Endothelial cell (in vitro differentiated cells): Measurements from ENCODE around the gene SOX12. TPM values are rescaled to one million over a fixed set of nuclear protein-coding genes. Genes with fewer than 3 reads are reported as not detected.
"Not testable (repeated sequence)": the region's sequence is repeated elsewhere in the genome, so short reads cannot be mapped to it uniquely, and the experiment has no call there.

Experiments
- DNase-seq: peaks from one replicate; pipeline ENCODE4 v3.0.0; 2021; ENCODE audit warnings: low spot score
- H3K27ac Mint-ChIP-seq: one replicate; pipeline ENCODE4 v1.8.0; 2021; ENCODE audit warnings: mixed read lengths, inconsistent platforms; ENCODE audit not compliant: unreplicated experiment
- H3K27me3 Mint-ChIP-seq: one replicate; pipeline ENCODE4 v1.8.0; 2021; ENCODE audit warnings: mild to moderate bottlenecking, moderate library complexity, mixed read lengths, inconsistent platforms; ENCODE audit not compliant: unreplicated experiment
- H3K36me3 Mint-ChIP-seq: one replicate; pipeline ENCODE4 v1.8.0; 2021; ENCODE audit warnings: mild to moderate bottlenecking, low read depth, mixed read lengths, inconsistent platforms; ENCODE audit not compliant: unreplicated experiment
- H3K4me1 Mint-ChIP-seq: one replicate; pipeline ENCODE4 v1.8.0; 2021; ENCODE audit warnings: mild to moderate bottlenecking, mixed read lengths, inconsistent platforms; ENCODE audit not compliant: unreplicated experiment
- H3K4me3 Mint-ChIP-seq: one replicate; pipeline ENCODE4 v1.8.0; 2021; ENCODE audit warnings: mild to moderate bottlenecking, mixed read lengths, inconsistent platforms; ENCODE audit not compliant: unreplicated experiment
- H3K9me3 Mint-ChIP-seq: one replicate; pipeline ENCODE4 v1.8.0; 2021; ENCODE audit warnings: mixed read lengths, inconsistent platforms; ENCODE audit not compliant: unreplicated experiment
- CTCF ChIP-seq: fragments of 200-600 bp; sonication (generic); IDR thresholded peaks from one replicate; pipeline ENCODE4 v1.5.0; 2021; ENCODE audit warnings: antibody characterized with exemption; ENCODE audit not compliant: unreplicated experiment
- total RNA-seq: library from RNA; stranded (reverse); fragmentation: NEBNext Ultra II Directional; extraction: Animal tissue kit (Norgen Biotek cat#: 25700); gene quantifications from one replicate; pipeline ENCODE4 v1.2.1, GENCODE V29; 2021; ENCODE audit not compliant: unreplicated experiment

Gene SOX12
- total RNA-seq, 1 donor from 2014 or later, result 64.7 TPM

- Mint-ChIP-seq H3K27ac (peak overlapping the region; percentile 79), H3K36me3 (peaks cover 17% of the 10 kb centered on the region)
Measured at GRCh38 chr20:328975-329695, 3.8 kb downstream of the SOX12 start.

GRCh38 chr20:329851-330232, 4.5 kb downstream of the SOX12 start:
- Mint-ChIP-seq H3K4me1 (peaks cover 31% of the 10 kb centered on the region), H3K27me3 (peaks cover 5% of the 10 kb centered on the region), H3K9me3 (no peaks in the 10 kb centered on the region), H3K36me3 (peaks cover 16% of the 10 kb centered on the region), H3K27ac (no peak overlapping the region), H3K4me3 (peak overlapping the region; percentile 56)
- TF ChIP-seq CTCF, result no peak
- no peak for DNase-seq

More at GRCh38 chr20:328975-329695, 3.8 kb downstream of the SOX12 start:
- TF ChIP-seq CTCF, result no peak
- Mint-ChIP-seq H3K27me3 (peaks cover 6% of the 10 kb centered on the region), H3K4me3 (peak overlapping the region; percentile 93), H3K4me1 (peaks cover 34% of the 10 kb centered on the region), H3K9me3 (no peaks in the 10 kb centered on the region)
- no peak for DNase-seq

GRCh38 chr20:330233-331149, 5.1 kb downstream of the SOX12 start:
- peaks cover 2% of the 10 kb centered on the region for H3K27me3 Mint-ChIP-seq
- peak; percentile 81 for TF ChIP-seq CTCF
- H3K36me3 Mint-ChIP-seq, result peaks cover 13% of the 10 kb centered on the region
- peak overlapping the region; percentile 56 for H3K4me3 Mint-ChIP-seq
- no peaks in the 10 kb centered on the region for H3K9me3 Mint-ChIP-seq
- no peak overlapping the region for H3K27ac Mint-ChIP-seq
- peak; percentile 53 for DNase-seq
- H3K4me1 Mint-ChIP-seq, result peaks cover 29% of the 10 kb centered on the region

- Mint-ChIP-seq H3K27ac (peak overlapping the region; percentile 10), H3K4me3 (no peak overlapping the region), H3K9me3 (no peaks in the 10 kb centered on the region), H3K4me1 (peaks cover 10% of the 10 kb centered on the region), H3K27me3 (peaks cover 2% of the 10 kb centered on the region), H3K36me3 (no peaks in the 10 kb centered on the region)
- TF ChIP-seq CTCF, result no peak
- no peak for DNase-seq
Measured at GRCh38 chr20:334578-334977, 9.2 kb downstream of the SOX12 start.

GRCh38 chr20:336040-336439, 10.7 kb downstream of the SOX12 start:
- not testable (repeated sequence) for H3K4me3 Mint-ChIP-seq, H3K27me3 Mint-ChIP-seq

More at GRCh38 chr20:336040-336439, 10.7 kb downstream of the SOX12 start:
- H3K4me1 Mint-ChIP-seq, H3K9me3 Mint-ChIP-seq, H3K36me3 Mint-ChIP-seq, H3K27ac Mint-ChIP-seq, DNase-seq: not testable (repeated sequence)
